ENCODE data around the gene BRAT1.

GRCh38 chr7:2583798-2584580, 28.7 kb upstream of the BRAT1 start:
- TF ChIP-seq CTCF (IDR thresholded peaks at IDR 0.05) (no peak), POLR2A (IDR thresholded peaks at IDR 0.05) (no peak)

Measured in lower leg skin (tissue), 3 donors.